Activated B cell treated with CpG ODN at 0.5 μM for 24 hours (primary cell): Measurements from ENCODE around the gene KRT6A. TPM values are rescaled to one million over a fixed set of nuclear protein-coding genes. Genes with fewer than 3 reads are reported as not detected.

Experiments used
- ATAC-seq: fragments of 200-7000 bp; cut with Tn5 transposase; one replicate; pipeline ENCODE4 v1.10.0; 2021; ENCODE audit warnings: low read depth, mild to moderate bottlenecking, moderate library complexity
- CTCF ChIA-PET: fragments of 350-600 bp; sonication (Branson Sonifier 250); formaldehyde crosslinking; loops from one replicate; lab custom pipeline; 2021; ENCODE audit warnings: antibody characterized with exemption; lab: Charles Lee
- POLR2A ChIA-PET: fragments of 350-600 bp; sonication (Branson Sonifier 250); formaldehyde crosslinking; loops from one replicate; lab custom pipeline; 2021; ENCODE audit warnings: antibody characterized with exemption; lab: Charles Lee
- DNase-seq: peaks from one replicate; pipeline ENCODE4 v3.0.0; 2022
- H3K27ac Mint-ChIP-seq: one replicate; pipeline ENCODE4 v1.8.0; 2020; ENCODE audit warnings: mixed read lengths
- H3K27me3 Mint-ChIP-seq: one replicate; pipeline ENCODE4 v1.8.0; 2021; ENCODE audit warnings: mixed read lengths
- H3K36me3 Mint-ChIP-seq: one replicate; pipeline ENCODE4 v1.8.0; 2021; ENCODE audit warnings: low read depth, mixed read lengths
- H3K4me1 Mint-ChIP-seq: one replicate; pipeline ENCODE4 v1.8.0; 2021; ENCODE audit warnings: mixed read lengths
- H3K4me3 Mint-ChIP-seq: one replicate; pipeline ENCODE4 v1.8.0; 2020; ENCODE audit warnings: mild to moderate bottlenecking, mixed read lengths
- H3K9me3 Mint-ChIP-seq: one replicate; pipeline ENCODE4 v1.8.0; 2020; ENCODE audit warnings: mixed read lengths
- intact Hi-C: fragments of 100-400 bp; cut with micrococcal nuclease; formaldehyde crosslinking; loops from one replicate; pipeline ENCODE4 v1.15.1; 2024
- total RNA-seq: library from RNA; stranded (reverse); gene quantifications from 2 replicates; pipeline ENCODE4 v1.2.3, GENCODE V29; 2022
- TF ChIP-seq, protein P1 (sequence below): fragments of 200-600 bp; IDR thresholded peaks from one replicate; pipeline ENCODE4 v1.8.0; 2022; ENCODE audit warnings: antibody characterized with exemption, mild to moderate bottlenecking

The KRT6A gene
- total RNA-seq, 1 donor from 2014 or later, result not detected

DNA sequence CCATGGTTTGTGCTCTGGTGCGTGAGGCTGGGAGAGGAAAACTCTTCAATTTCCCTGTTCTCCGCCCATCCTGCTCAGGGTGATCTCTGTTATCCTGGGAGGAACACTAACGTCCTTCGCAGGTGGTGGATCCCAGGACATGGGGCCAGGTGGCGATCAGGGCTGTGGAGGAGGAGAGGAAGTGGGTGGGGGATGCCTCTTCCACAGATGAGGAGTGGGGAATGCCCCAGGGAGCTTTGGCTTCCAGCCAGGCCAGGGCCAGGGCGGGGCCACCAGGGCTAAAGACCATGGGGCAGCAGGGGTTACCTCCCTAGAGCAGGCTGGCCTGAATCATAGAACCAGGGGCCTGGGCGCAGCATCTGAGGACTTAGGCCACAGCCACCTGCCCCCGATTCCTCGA, 55.5 kb downstream of the KRT6A start:
- Mint-ChIP-seq H3K27ac (no peak overlapping the region), H3K27me3 (peaks cover 18% of the 10 kb centered on the region), H3K36me3 (no peaks in the 10 kb centered on the region), H3K4me3 (no peak overlapping the region), H3K4me1 (no peaks in the 10 kb centered on the region), H3K9me3 (no peaks in the 10 kb centered on the region)
- ChIA-PET POLR2A (no interaction called here), CTCF (no interaction called here)
- no peak for ATAC-seq
- TF ChIP-seq, protein P1, sequence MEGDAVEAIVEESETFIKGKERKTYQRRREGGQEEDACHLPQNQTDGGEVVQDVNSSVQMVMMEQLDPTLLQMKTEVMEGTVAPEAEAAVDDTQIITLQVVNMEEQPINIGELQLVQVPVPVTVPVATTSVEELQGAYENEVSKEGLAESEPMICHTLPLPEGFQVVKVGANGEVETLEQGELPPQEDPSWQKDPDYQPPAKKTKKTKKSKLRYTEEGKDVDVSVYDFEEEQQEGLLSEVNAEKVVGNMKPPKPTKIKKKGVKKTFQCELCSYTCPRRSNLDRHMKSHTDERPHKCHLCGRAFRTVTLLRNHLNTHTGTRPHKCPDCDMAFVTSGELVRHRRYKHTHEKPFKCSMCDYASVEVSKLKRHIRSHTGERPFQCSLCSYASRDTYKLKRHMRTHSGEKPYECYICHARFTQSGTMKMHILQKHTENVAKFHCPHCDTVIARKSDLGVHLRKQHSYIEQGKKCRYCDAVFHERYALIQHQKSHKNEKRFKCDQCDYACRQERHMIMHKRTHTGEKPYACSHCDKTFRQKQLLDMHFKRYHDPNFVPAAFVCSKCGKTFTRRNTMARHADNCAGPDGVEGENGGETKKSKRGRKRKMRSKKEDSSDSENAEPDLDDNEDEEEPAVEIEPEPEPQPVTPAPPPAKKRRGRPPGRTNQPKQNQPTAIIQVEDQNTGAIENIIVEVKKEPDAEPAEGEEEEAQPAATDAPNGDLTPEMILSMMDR, result no peak
- intact Hi-C loops, result no loop called here
- no peak for DNase-seq

Other genes starting within 250 kb of the KRT6A start
- not detected in 2 replicates for gene KRT86, start 218.6 kb downstream of the KRT6A start, total RNA-seq
- gene KRT81, start 201.7 kb downstream of the KRT6A start, total RNA-seq, result not detected in 2 replicates
- gene KRT83, start 171.9 kb downstream of the KRT6A start, total RNA-seq, result not detected in 2 replicates
- not detected in 2 replicates for gene KRT85, start 125.8 kb downstream of the KRT6A start, total RNA-seq
- not detected in 2 replicates for gene KRT84, start 107.6 kb downstream of the KRT6A start, total RNA-seq
- gene KRT82, start 86.9 kb downstream of the KRT6A start, total RNA-seq, result not detected in 2 replicates
- gene KRT75, start 58.9 kb downstream of the KRT6A start, total RNA-seq, result not detected in 2 replicates
- gene KRT6B, start 41.1 kb downstream of the KRT6A start, total RNA-seq, result not detected in 2 replicates
- gene KRT6C, start 19.5 kb downstream of the KRT6A start, total RNA-seq, result not detected in 2 replicates
- gene KRT5, start 27.1 kb upstream of the KRT6A start, total RNA-seq, result not detected in 2 replicates
- not detected in 2 replicates for gene KRT71, start 59.9 kb upstream of the KRT6A start, total RNA-seq
- gene KRT74, start 80.6 kb upstream of the KRT6A start, total RNA-seq, result not detected in 2 replicates
- gene KRT72, start 108.2 kb upstream of the KRT6A start, total RNA-seq, result not detected in 2 replicates
- not detected in 2 replicates for gene KRT73, start 125.3 kb upstream of the KRT6A start, total RNA-seq
- not detected in 2 replicates for gene KRT2, start 159.0 kb upstream of the KRT6A start, total RNA-seq
- not detected in 2 replicates for gene KRT1, start 187.2 kb upstream of the KRT6A start, total RNA-seq
- gene KRT77, start 210.3 kb upstream of the KRT6A start, total RNA-seq, result not detected in 2 replicates